ENCODE results near the gene JUN.

JUN gene

GRCh38 chr1:58816747-58817221 lies 32.9 kb upstream of the JUN start:
- Histone ChIP-seq H3K4me3 (ENCODE audit: low read depth in 1 of 5, low read length in 5 of 5) (peak overlapping the region; percentile 67 to 85 (median 73)), H3K9me3 (ENCODE audit: control insufficient read depth in 5 of 5, low read length in 5 of 5) (no peaks in the 10 kb centered on the region), H3K4me1 (ENCODE audit: control insufficient read depth in 5 of 5, insufficient read depth in 5 of 5, low read length in 5 of 5) (peaks cover 6 to 48% (median 32%) of the 10 kb centered on the region in 5 donors), H3K27ac (ENCODE audit: low read depth, low read length) (peak overlapping the region; percentile 90), H3K9ac (ENCODE audit: low read length in 5 of 5) (peak overlapping the region; percentile 68 to 88 (median 80)), H3K36me3 (ENCODE audit: control insufficient read depth in 5 of 5, insufficient read depth in 5 of 5, low read length in 5 of 5) (no peaks in the 10 kb centered on the region), H3K27me3 (ENCODE audit: control insufficient read depth in 5 of 5, insufficient read depth in 4 of 5, low read length in 5 of 5) (no peaks in the 10 kb centered on the region)

- H3K9me3 ChIP-seq (ENCODE audit: control insufficient read depth in 5 of 5, low read length in 5 of 5) = no peaks in the 10 kb centered on the region
- H3K27me3 ChIP-seq (ENCODE audit: control insufficient read depth in 5 of 5, insufficient read depth in 4 of 5, low read length in 5 of 5) = no peaks in the 10 kb centered on the region
- H3K9ac ChIP-seq (ENCODE audit: low read length in 5 of 5) = peak overlapping the region; percentile 78 to 88 (median 84)
- H3K27ac ChIP-seq (ENCODE audit: low read depth, low read length) = peak overlapping the region; percentile 90
- H3K36me3 ChIP-seq (ENCODE audit: control insufficient read depth in 5 of 5, insufficient read depth in 5 of 5, low read length in 5 of 5) = no peaks in the 10 kb centered on the region
- H3K4me3 ChIP-seq (ENCODE audit: low read depth in 1 of 5, low read length in 5 of 5) = peak overlapping the region; percentile 71 to 90 (median 81)
- H3K4me1 ChIP-seq (ENCODE audit: control insufficient read depth in 5 of 5, insufficient read depth in 5 of 5, low read length in 5 of 5) = peaks cover 6 to 48% (median 32%) of the 10 kb centered on the region in 5 donors
These were observed 32.4 kb upstream of the JUN start for GRCh38 chr1:58816072-58816746.

GRCh38 chr1:58815686-58816071 lies 31.8 kb upstream of the JUN start:
- H3K27me3 ChIP-seq (ENCODE audit: control insufficient read depth in 5 of 5, insufficient read depth in 4 of 5, low read length in 5 of 5) = no peaks in the 10 kb centered on the region
- peaks cover 6 to 48% (median 32%) of the 10 kb centered on the region in 5 donors for H3K4me1 ChIP-seq (ENCODE audit: control insufficient read depth in 5 of 5, insufficient read depth in 5 of 5, low read length in 5 of 5)
- H3K9me3 ChIP-seq (ENCODE audit: control insufficient read depth in 5 of 5, low read length in 5 of 5) = no peaks in the 10 kb centered on the region
- peak overlapping the region; percentile 71 to 90 (median 81) for H3K4me3 ChIP-seq (ENCODE audit: low read depth in 1 of 5, low read length in 5 of 5)
- no peaks in the 10 kb centered on the region for H3K36me3 ChIP-seq (ENCODE audit: control insufficient read depth in 5 of 5, insufficient read depth in 5 of 5, low read length in 5 of 5)
- H3K9ac ChIP-seq (ENCODE audit: low read length in 5 of 5) = peak overlapping the region; percentile 78 to 88 (median 84)
- H3K27ac ChIP-seq (ENCODE audit: low read depth, low read length) = peak overlapping the region; percentile 90

GRCh38 chr1:58815069-58815685 lies 31.3 kb upstream of the JUN start:
- H3K4me1 ChIP-seq (ENCODE audit: control insufficient read depth in 5 of 5, insufficient read depth in 5 of 5, low read length in 5 of 5) = peaks cover 6 to 48% (median 32%) of the 10 kb centered on the region in 5 donors
- no peaks in the 10 kb centered on the region for H3K9me3 ChIP-seq (ENCODE audit: control insufficient read depth in 5 of 5, low read length in 5 of 5)
- peak overlapping the region; percentile 90 for H3K27ac ChIP-seq (ENCODE audit: low read depth, low read length)
- H3K4me3 ChIP-seq (ENCODE audit: low read depth in 1 of 5, low read length in 5 of 5) = peak overlapping the region; percentile 71 to 90 (median 81)
- H3K27me3 ChIP-seq (ENCODE audit: control insufficient read depth in 5 of 5, insufficient read depth in 4 of 5, low read length in 5 of 5) = no peaks in the 10 kb centered on the region
- H3K36me3 ChIP-seq (ENCODE audit: control insufficient read depth in 5 of 5, insufficient read depth in 5 of 5, low read length in 5 of 5) = no peaks in the 10 kb centered on the region
- peak overlapping the region; percentile 78 to 88 (median 84) for H3K9ac ChIP-seq (ENCODE audit: low read length in 5 of 5)

GRCh38 chr1:58814251-58815068 lies 30.6 kb upstream of the JUN start:
- Histone ChIP-seq H3K9ac (ENCODE audit: low read length in 5 of 5) (peak overlapping the region; percentile 55 to 88 (median 80)), H3K4me3 (ENCODE audit: low read depth in 1 of 5, low read length in 5 of 5) (peak overlapping the region; percentile 61 to 85 (median 73)), H3K4me1 (ENCODE audit: control insufficient read depth in 5 of 5, insufficient read depth in 5 of 5, low read length in 5 of 5) (peaks cover 6 to 43% (median 32%) of the 10 kb centered on the region in 5 donors), H3K27ac (ENCODE audit: low read depth, low read length) (peak overlapping the region; percentile 90), H3K27me3 (ENCODE audit: control insufficient read depth in 5 of 5, insufficient read depth in 4 of 5, low read length in 5 of 5) (no peaks in the 10 kb centered on the region), H3K36me3 (ENCODE audit: control insufficient read depth in 5 of 5, insufficient read depth in 5 of 5, low read length in 5 of 5) (no peaks in the 10 kb centered on the region), H3K9me3 (ENCODE audit: control insufficient read depth in 5 of 5, low read length in 5 of 5) (no peaks in the 10 kb centered on the region)

GRCh38 chr1:58813801-58814200 lies 30.0 kb upstream of the JUN start:
- Histone ChIP-seq H3K9me3 (ENCODE audit: control insufficient read depth in 5 of 5, low read length in 5 of 5) (no peaks in the 10 kb centered on the region), H3K36me3 (ENCODE audit: control insufficient read depth in 5 of 5, insufficient read depth in 5 of 5, low read length in 5 of 5) (no peaks in the 10 kb centered on the region), H3K4me3 (ENCODE audit: low read depth in 1 of 5, low read length in 5 of 5) (peak overlapping the region in 1 of 5 donors; percentile 10), H3K27me3 (ENCODE audit: control insufficient read depth in 5 of 5, insufficient read depth in 4 of 5, low read length in 5 of 5) (no peaks in the 10 kb centered on the region), H3K9ac (ENCODE audit: low read length in 5 of 5) (no peak overlapping the region), H3K4me1 (ENCODE audit: control insufficient read depth in 5 of 5, insufficient read depth in 5 of 5, low read length in 5 of 5) (peaks cover 6 to 42% (median 30%) of the 10 kb centered on the region in 5 donors), H3K27ac (ENCODE audit: low read depth, low read length) (peak overlapping the region; percentile 90)

- Histone ChIP-seq H3K36me3 (ENCODE audit: control insufficient read depth in 5 of 5, insufficient read depth in 5 of 5, low read length in 5 of 5) (no peaks in the 10 kb centered on the region), H3K27ac (ENCODE audit: low read depth, low read length) (no peak overlapping the region), H3K27me3 (ENCODE audit: control insufficient read depth in 5 of 5, insufficient read depth in 4 of 5, low read length in 5 of 5) (no peaks in the 10 kb centered on the region), H3K9ac (ENCODE audit: low read length in 5 of 5) (no peak overlapping the region), H3K9me3 (ENCODE audit: control insufficient read depth in 5 of 5, low read length in 5 of 5) (no peaks in the 10 kb centered on the region), H3K4me3 (ENCODE audit: low read depth in 1 of 5, low read length in 5 of 5) (no peak overlapping the region), H3K4me1 (ENCODE audit: control insufficient read depth in 5 of 5, insufficient read depth in 5 of 5, low read length in 5 of 5) (peaks cover 6 to 42% (median 30%) of the 10 kb centered on the region in 5 donors)
These were observed 29.5 kb upstream of the JUN start for GRCh38 chr1:58813361-58813760.

- Histone ChIP-seq H3K4me1 (ENCODE audit: control insufficient read depth in 5 of 5, insufficient read depth in 5 of 5, low read length in 5 of 5) (peaks cover 6 to 39% (median 30%) of the 10 kb centered on the region in 5 donors), H3K9me3 (ENCODE audit: control insufficient read depth in 5 of 5, low read length in 5 of 5) (no peaks in the 10 kb centered on the region), H3K36me3 (ENCODE audit: control insufficient read depth in 5 of 5, insufficient read depth in 5 of 5, low read length in 5 of 5) (no peaks in the 10 kb centered on the region), H3K27ac (ENCODE audit: low read depth, low read length) (no peak overlapping the region), H3K9ac (ENCODE audit: low read length in 5 of 5) (no peak overlapping the region), H3K27me3 (ENCODE audit: control insufficient read depth in 5 of 5, insufficient read depth in 4 of 5, low read length in 5 of 5) (no peaks in the 10 kb centered on the region), H3K4me3 (ENCODE audit: low read depth in 1 of 5, low read length in 5 of 5) (no peak overlapping the region)
These were observed 29.1 kb upstream of the JUN start for GRCh38 chr1:58812926-58813325.

- H3K36me3 ChIP-seq (ENCODE audit: control insufficient read depth in 5 of 5, insufficient read depth in 5 of 5, low read length in 5 of 5) = no peaks in the 10 kb centered on the region
- H3K27ac ChIP-seq (ENCODE audit: low read depth, low read length) = no peak overlapping the region
- H3K9me3 ChIP-seq (ENCODE audit: control insufficient read depth in 5 of 5, low read length in 5 of 5) = no peaks in the 10 kb centered on the region
- H3K27me3 ChIP-seq (ENCODE audit: control insufficient read depth in 5 of 5, insufficient read depth in 4 of 5, low read length in 5 of 5) = no peaks in the 10 kb centered on the region
- H3K4me3 ChIP-seq (ENCODE audit: low read depth in 1 of 5, low read length in 5 of 5) = no peak overlapping the region
- peaks cover 6 to 36% (median 30%) of the 10 kb centered on the region in 5 donors for H3K4me1 ChIP-seq (ENCODE audit: control insufficient read depth in 5 of 5, insufficient read depth in 5 of 5, low read length in 5 of 5)
- H3K9ac ChIP-seq (ENCODE audit: low read length in 5 of 5) = no peak overlapping the region
These were observed 28.6 kb upstream of the JUN start for GRCh38 chr1:58812468-58812867.

Data from subcutaneous abdominal adipose tissue (tissue), 5 donors.